HEK293T (cell line): ENCODE results near the gene GPHN.

Experiments
- BHLHE40 ChIP-seq: fragments of 450-650 bp; IDR thresholded peaks from 2 replicates; pipeline ENCODE4 v1.6.1; 2016; ENCODE audit warnings: mild to moderate bottlenecking, moderate library complexity, borderline replicate concordance
- ELF4 ChIP-seq: fragments of 450-650 bp; IDR thresholded peaks from 2 replicates; pipeline ENCODE4 v1.6.1; 2017; ENCODE audit warnings: antibody characterized with exemption
- FOXA1 ChIP-seq: fragments of 450-650 bp; IDR thresholded peaks from 2 replicates; pipeline ENCODE4 v1.6.1; 2016; ENCODE audit warnings: mild to moderate bottlenecking
- FOXM1 ChIP-seq: fragments of 450-650 bp; IDR thresholded peaks from 2 replicates; pipeline ENCODE4 v1.6.1; 2017; ENCODE audit warnings: mild to moderate bottlenecking, borderline replicate concordance
- HDGF ChIP-seq: fragments of 450-650 bp; IDR thresholded peaks from 2 replicates; pipeline ENCODE4 v1.6.1; 2017; ENCODE audit warnings: antibody characterized with exemption, borderline replicate concordance
- SP1 ChIP-seq: fragments of 450-650 bp; IDR thresholded peaks from 2 replicates; pipeline ENCODE4 v1.6.1; 2017
- SUZ12 ChIP-seq: fragments of 450-650 bp; IDR thresholded peaks from 2 replicates; pipeline ENCODE4 v1.6.1; 2016; ENCODE audit warnings: mild to moderate bottlenecking
- ZNF384 ChIP-seq: fragments of 450-650 bp; IDR thresholded peaks from 2 replicates; pipeline ENCODE4 v1.6.1; 2016
- TF ChIP-seq, protein P1 (sequence below): fragments of 450-650 bp; IDR thresholded peaks from 2 replicates; pipeline ENCODE4 v1.6.1; 2016

DNA sequence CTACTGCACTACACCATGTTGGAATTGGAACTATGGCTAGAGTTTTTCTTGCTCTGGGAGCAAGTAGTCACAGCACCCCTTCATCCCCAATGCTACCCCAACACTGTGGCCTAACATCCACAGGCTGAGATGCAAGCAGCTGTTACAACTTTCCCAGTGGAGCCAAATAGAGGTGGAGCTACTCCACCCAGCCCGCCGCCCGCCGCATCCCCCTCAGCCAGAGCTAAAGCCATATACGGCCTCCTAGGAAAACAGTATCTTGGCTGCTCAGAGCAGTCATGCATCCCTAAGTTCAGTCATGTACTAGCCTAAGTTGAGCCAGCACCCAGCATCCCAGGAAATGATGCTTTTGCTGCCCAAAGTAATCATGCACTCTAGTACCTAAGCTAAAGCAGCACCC, 664.1 kb downstream of the GPHN start:
- no peak for TF ChIP-seq ZNF384
- TF ChIP-seq HDGF = no peak
- TF ChIP-seq SP1 = no peak
- no peak for TF ChIP-seq BHLHE40
- TF ChIP-seq, protein P1, sequence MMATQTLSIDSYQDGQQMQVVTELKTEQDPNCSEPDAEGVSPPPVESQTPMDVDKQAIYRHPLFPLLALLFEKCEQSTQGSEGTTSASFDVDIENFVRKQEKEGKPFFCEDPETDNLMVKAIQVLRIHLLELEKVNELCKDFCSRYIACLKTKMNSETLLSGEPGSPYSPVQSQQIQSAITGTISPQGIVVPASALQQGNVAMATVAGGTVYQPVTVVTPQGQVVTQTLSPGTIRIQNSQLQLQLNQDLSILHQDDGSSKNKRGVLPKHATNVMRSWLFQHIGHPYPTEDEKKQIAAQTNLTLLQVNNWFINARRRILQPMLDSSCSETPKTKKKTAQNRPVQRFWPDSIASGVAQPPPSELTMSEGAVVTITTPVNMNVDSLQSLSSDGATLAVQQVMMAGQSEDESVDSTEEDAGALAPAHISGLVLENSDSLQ = no peak
- no peak for TF ChIP-seq FOXM1
- TF ChIP-seq SUZ12 = no peak
- TF ChIP-seq FOXA1 = no peak
- no peak for TF ChIP-seq ELF4
